ENCODE data around the gene KAT7.

Gene KAT7

GRCh38 chr17:49845321-49845720 lies 56.8 kb downstream of the KAT7 start:
- DNase-seq, result no peak

DNA sequence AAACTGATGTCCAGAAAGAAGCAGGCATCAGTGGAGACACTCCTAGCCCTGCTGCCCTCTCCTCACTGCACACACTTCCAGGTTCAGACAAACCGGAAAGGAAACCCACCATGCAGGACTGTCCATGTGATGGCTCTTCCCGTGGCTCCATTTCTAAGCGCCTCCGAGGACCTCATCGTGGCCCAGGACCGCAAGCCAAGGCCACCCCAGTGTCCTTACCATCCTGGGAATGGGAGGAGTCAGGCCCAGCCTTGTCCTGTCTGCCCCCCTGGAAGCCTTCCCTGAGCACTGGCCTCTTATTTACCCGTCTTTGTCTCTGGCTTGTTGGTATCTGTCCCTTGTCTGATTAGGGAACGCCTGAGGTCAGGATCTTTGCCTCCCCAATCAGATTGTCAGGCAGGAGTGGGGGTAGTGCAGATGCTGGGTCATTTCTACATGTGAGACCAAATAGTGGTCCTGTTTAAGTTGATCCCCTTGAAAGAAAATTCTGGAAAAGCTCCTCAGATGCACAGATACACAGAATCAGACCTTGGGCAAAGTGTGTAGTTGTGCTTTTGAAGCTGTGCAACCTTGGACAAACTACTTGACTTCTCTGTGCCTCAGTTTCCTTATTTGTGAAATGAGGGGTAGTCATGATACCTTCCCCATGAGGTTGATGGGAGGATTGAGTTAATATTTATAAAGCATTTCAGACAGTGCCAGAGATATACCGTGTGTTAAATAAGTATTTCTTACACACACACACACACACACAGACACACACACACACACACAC lies 58.6 kb downstream of the KAT7 start:
- DNase-seq, result no peak

DNA sequence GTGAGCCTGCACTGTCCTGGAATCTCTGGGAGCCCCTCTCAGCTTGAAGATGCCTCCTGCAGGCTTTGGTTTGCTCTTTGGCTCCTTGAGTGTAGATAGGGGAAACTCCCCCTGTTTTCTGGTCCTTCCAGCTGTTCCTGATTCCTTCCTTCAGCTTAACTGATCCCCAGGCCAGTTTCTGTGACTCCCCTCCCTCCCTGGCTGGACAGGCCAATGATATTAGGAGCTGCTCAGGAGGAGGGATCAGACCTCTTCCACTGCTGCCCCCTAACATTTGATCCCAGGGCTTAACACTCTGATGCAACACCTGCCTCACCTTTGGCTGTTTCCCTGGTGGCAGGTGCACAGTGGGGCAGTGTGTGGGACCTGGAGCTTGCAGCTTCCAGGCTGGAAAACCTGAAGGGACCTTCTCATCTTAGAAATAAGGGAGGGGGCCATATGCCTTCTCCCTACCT lies 59.6 kb downstream of the KAT7 start, which contains the start of gene TAC4:
Gene TAC4 (minus strand): TSS at position 51 of the 455 bp plus-strand sequence. CDS start 52 bp downstream, outside the sequence.
- no peak for DNase-seq

- no peak for DNase-seq
Observed at GRCh38 chr17:49848739-49849138, 60.3 kb downstream of the KAT7 start.

DNA sequence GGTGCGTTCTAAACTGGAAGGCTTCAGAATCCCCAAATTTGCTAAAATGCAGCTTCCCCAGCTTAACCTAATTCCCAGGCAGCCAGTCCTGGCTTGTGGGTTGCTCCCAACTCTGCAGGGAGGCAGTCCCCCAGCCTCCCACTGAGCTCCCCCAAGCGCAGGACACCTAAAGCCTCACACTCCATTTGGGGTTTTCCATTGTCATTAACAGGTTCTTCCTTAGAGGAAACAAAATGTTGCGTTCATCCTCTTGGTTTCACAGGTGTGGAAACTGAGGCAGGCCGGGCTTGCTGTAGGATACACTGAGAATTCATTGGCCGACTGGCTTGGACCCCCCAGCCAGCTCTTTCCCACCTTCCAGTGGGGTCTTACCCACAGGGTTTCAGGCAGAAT lies 61.7 kb downstream of the KAT7 start:
- no peak for DNase-seq

GRCh38 chr17:49850772-49851386 lies 62.4 kb downstream of the KAT7 start:
- DNase-seq, result no peak

GRCh38 chr17:49851387-49852291 lies 63.2 kb downstream of the KAT7 start:
- DNase-seq, result no peak

- no peak for DNase-seq
Observed at GRCh38 chr17:49853470-49854015, 65.1 kb downstream of the KAT7 start.

GRCh38 chr17:49854126-49854525 lies 65.6 kb downstream of the KAT7 start:
- DNase-seq, result no peak

GRCh38 chr17:49858796-49859195 lies 70.3 kb downstream of the KAT7 start:
- no peak for DNase-seq

GRCh38 chr17:49859991-49860953 lies 71.8 kb downstream of the KAT7 start:
- no peak for DNase-seq

GRCh38 chr17:49861150-49861884 lies 72.8 kb downstream of the KAT7 start:
- no peak for DNase-seq

- DNase-seq, result no peak
Observed at GRCh38 chr17:49862781-49863331, 74.4 kb downstream of the KAT7 start.

GRCh38 chr17:49866019-49866380 lies 77.5 kb downstream of the KAT7 start:
- DNase-seq, result no peak

DNA sequence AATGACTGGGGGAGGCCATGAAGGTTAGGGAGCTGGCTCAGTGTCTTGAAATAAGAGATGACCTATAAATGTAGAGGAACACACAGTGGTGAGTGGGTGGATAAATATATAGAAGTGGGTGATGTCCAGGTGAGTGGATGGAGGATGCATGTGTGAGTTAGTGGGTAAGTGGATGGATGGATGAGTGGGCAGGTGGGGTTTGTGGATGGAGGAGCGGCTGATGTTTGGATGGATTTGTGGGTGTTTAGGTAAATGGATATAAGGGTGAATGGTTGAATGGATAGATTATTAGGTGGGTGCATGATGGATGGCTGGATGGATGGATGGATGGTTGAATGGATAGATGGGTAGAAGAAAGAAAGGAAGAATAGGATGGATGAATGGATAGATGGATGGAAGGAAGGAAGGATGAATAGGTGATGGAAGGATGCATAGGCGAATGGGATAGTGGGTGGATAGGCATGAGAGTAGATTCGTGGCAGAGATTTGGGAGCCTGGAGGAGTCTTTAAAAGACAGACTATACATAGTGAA lies 78.5 kb downstream of the KAT7 start:
- no peak for DNase-seq

DNA sequence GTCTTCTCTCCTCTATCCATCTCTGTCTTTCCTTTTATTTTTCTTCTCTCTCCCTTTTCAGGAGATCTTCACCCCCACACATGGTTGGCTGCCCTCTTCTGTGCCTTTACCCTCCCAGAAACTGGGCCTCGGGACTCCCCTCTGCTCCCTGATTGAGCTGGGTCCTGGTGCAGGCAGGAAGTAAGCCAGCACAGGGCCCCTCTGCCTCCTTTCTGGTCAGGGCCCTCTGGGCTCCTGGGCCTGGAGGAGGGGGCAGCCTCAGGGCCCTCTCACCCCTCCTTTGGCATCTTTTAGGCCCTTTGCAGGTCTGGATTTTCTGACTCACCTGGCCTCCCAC lies 80.5 kb downstream of the KAT7 start:
- DNase-seq, result no peak

DNA sequence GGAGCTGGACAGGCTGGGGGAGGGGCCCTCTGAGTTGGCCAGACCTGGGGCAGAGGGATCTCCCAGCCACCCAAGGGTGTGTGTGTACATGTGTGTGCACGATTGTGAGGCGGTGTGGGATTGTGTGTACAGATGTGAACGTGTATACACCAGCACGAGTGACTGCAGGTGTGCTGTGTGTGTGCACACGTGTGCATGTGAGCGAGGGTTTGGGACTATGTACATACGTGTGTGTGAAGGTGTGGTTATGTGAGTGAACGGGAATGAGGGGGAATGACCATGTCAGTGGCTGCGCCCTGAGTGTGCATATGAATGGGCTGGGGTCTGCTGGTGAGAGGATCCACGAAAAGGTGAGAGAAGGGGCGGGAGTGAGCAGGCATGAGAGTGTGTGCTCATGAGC lies 81.8 kb downstream of the KAT7 start:
- no peak for DNase-seq

DNA sequence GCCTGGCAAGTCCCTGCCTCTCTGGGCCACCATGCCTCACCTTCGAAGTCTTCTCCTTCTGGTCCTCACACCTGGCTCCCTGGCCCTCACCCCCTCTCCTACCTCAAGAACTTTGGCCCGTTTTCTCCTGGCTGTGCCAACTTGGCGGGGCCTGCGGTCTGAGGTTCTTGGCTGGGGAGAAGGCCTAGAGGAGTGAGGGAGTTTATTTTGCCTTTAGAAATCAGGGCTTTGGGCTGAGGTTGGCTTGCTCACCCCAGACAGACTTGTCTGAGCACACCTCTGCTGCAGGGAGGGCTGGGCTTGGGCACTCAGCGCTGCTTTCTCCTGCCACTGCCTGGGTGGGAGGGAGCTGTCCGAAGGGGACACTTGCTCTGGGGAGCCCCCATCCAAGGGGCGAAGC lies 82.7 kb downstream of the KAT7 start:
- no peak for DNase-seq

DNA sequence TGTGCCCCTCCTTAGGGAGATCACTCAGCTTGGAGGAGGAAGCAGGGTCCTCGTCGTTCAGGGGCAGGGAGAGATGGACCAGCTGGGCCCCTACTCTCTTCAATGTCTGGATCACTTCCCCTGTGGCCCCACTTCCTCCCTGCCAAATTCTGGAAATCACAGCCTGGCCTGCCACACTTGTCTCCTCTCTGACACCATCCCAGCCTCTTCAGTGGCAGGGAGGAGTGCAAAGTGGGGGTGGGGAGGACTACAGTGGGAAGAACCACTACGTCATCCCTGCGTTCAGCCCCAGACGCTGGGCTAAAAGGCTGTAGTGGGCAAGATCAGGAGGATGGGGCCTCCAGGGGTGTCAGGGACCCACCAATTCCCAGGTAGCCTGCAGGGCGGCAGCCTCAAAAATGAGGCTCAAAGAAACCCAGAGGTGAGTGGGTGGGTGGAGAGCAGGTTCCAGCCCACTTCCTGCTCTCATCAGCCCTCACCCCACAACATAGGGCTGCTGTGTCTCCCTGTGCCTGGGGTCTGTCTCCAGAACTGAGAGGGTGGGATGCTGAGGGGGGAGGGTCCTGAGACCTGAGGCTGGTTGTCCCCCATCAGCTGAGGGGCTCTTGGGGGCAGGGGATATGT lies 84.4 kb downstream of the KAT7 start:
- DNase-seq, result no peak

DNA sequence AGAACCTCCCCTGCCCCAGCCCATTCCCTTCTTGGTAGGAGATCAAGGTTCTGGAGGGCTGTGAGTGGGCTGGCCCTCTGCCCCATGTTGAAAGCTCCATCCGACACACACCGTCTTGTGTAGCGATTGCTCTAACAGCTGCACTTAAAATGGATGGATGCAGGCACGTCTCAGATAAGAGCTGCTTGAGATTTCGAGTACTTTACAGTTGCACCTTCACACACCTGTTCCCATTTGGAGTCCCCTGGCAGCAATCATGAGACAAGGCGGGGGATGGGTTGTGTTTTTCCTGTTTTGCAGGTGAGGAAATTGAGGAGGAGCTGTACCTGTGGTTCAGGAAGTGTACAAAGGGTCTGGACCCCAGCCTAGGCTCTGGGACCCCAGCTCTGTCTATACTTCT lies 85.0 kb downstream of the KAT7 start:
- peak; percentile 35 for DNase-seq

All from NCI-H774 (cell line).